Neuronal stem cell (in vitro differentiated cells): ENCODE results near the gene SOSTDC1.
"Not testable (repeated sequence)": the region's sequence is repeated elsewhere in the genome, so short reads cannot be mapped to it uniquely, and the experiment has no call there.

Experiments used
- DNase-seq: peaks from one replicate; pipeline ENCODE4 v3.0.0-alpha.2; 2013; ENCODE audit warnings: low spot score
- H2AFZ ChIP-seq: one replicate; pipeline ENCODE4 v1.6.1; 2013; ENCODE audit warnings: mild to moderate bottlenecking, low read length, inconsistent platforms
- H2AK5ac ChIP-seq: 2 replicates; pipeline ENCODE4 v1.6.1; 2013; ENCODE audit warnings: low read depth, mild to moderate bottlenecking, inconsistent platforms, low read length, moderate library complexity, mixed read lengths
- H2BK120ac ChIP-seq: 2 replicates; pipeline ENCODE4 v1.6.1; 2013; ENCODE audit warnings: low read depth, mild to moderate bottlenecking, inconsistent platforms, low read length, moderate library complexity, mixed read lengths
- H2BK12ac ChIP-seq: one replicate; pipeline ENCODE4 v1.6.1; 2013; ENCODE audit warnings: low read length, inconsistent platforms
- H2BK15ac ChIP-seq: 2 replicates; pipeline ENCODE4 v1.6.1; 2013; ENCODE audit warnings: mild to moderate bottlenecking, low read length, inconsistent platforms, mixed read lengths
- H2BK5ac ChIP-seq: one replicate; pipeline ENCODE4 v1.6.1; 2013; ENCODE audit warnings: inconsistent platforms, mild to moderate bottlenecking, low read length, moderate library complexity
- H3K14ac ChIP-seq: one replicate; pipeline ENCODE4 v1.6.1; 2013; ENCODE audit warnings: low read length, inconsistent platforms
- H3K18ac ChIP-seq: 2 replicates; pipeline ENCODE4 v1.6.1; 2013; ENCODE audit warnings: low read length, inconsistent platforms
- H3K23ac ChIP-seq: 2 replicates; pipeline ENCODE4 v1.6.1; 2013; ENCODE audit warnings: low read depth, mild to moderate bottlenecking, mixed read lengths, low read length, inconsistent platforms; ENCODE audit not compliant: poor library complexity
- H3K27ac ChIP-seq: replicated peaks from 3 replicates; pipeline ENCODE4 v1.5.1; 2013; ENCODE audit warnings: low read length, inconsistent platforms
- H3K27me3 ChIP-seq, 3 experiments: 2 replicates each; pipeline ENCODE4 v1.6.1; 2013; ENCODE audit warnings: low read length in 3 of 3, mild to moderate bottlenecking in 2 of 3, inconsistent platforms in 1 of 3, low read depth in 1 of 3, mixed read lengths in 1 of 3, moderate library complexity in 1 of 3; ENCODE audit not compliant: control insufficient read depth in 3 of 3, insufficient read depth in 3 of 3
- H3K36me3 ChIP-seq, 2 donors: replicated peaks in 1 of 2; 2 replicates each; pipeline ENCODE4 v1.6.1; 2013; ENCODE audit warnings: low read length in 2 of 2; ENCODE audit not compliant: control insufficient read depth in 2 of 2, insufficient read depth in 2 of 2
- H3K4ac ChIP-seq: 2 replicates; pipeline ENCODE4 v1.6.1; 2013; ENCODE audit warnings: inconsistent platforms, mild to moderate bottlenecking, low read length, moderate library complexity
- H3K4me1 ChIP-seq, 2 donors: 1 replicate in 1 of 2; 2 replicates in 1 of 2; pipeline ENCODE4 v1.6.1; 2013; ENCODE audit warnings: low read length in 2 of 2, low read depth in 1 of 2; ENCODE audit not compliant: control insufficient read depth in 2 of 2, insufficient read depth in 1 of 2
- H3K4me2 ChIP-seq: one replicate; pipeline ENCODE4 v1.6.1; 2013; ENCODE audit warnings: mild to moderate bottlenecking, low read length, inconsistent platforms; ENCODE audit not compliant: insufficient read depth, poor library complexity, severe bottlenecking
- H3K4me3 ChIP-seq, 2 donors: 2 replicates each; pipeline ENCODE4 v1.5.1; 2013; ENCODE audit warnings: low read length in 2 of 2, mild to moderate bottlenecking in 2 of 2, inconsistent platforms in 1 of 2, moderate library complexity in 1 of 2
- H3K79me1 ChIP-seq: one replicate; pipeline ENCODE4 v1.6.1; 2013; ENCODE audit warnings: low read depth, mild to moderate bottlenecking, inconsistent platforms, low read length, moderate library complexity
- H3K9ac ChIP-seq: one replicate; pipeline ENCODE4 v1.6.1; 2013; ENCODE audit warnings: mild to moderate bottlenecking, low read depth, low read length, inconsistent platforms; ENCODE audit not compliant: poor library complexity
- H3K9me3 ChIP-seq, 2 donors: replicated peaks in 1 of 2; 2 replicates each; pipeline versions ENCODE3 to v1.6.1; 2013; ENCODE audit warnings: low read length in 2 of 2, mild to moderate bottlenecking in 2 of 2, inconsistent platforms in 1 of 2, low read depth in 1 of 2, mixed read lengths in 1 of 2, moderate library complexity in 1 of 2; ENCODE audit not compliant: control insufficient read depth in 2 of 2, insufficient read depth in 1 of 2
- H4K8ac ChIP-seq: one replicate; pipeline ENCODE4 v1.6.1; 2013; ENCODE audit warnings: low read depth, mild to moderate bottlenecking, inconsistent platforms, low read length, moderate library complexity
- H4K91ac ChIP-seq: one replicate; pipeline ENCODE4 v1.6.1; 2013; ENCODE audit warnings: low read length, low read depth, mild to moderate bottlenecking, inconsistent platforms; ENCODE audit not compliant: poor library complexity
- WGBS, 2 donors: extraction: QIAGEN DNeasy Blood & Tissue Kit; methylation state at CpG; one replicate each; pipeline ENCODE4 v1.1.7; 2013; ENCODE audit warnings: missing lambda C conversion rate in 2 of 2, mixed read lengths in 1 of 2; ENCODE audit not compliant: insufficient read length in 2 of 2, insufficient replicate concordance in 1 of 2; ENCODE audit errors: extremely low coverage in 2 of 2; 5-methylcytosine and 5-hydroxymethylcytosine counted together

The SOSTDC1 gene

DNA sequence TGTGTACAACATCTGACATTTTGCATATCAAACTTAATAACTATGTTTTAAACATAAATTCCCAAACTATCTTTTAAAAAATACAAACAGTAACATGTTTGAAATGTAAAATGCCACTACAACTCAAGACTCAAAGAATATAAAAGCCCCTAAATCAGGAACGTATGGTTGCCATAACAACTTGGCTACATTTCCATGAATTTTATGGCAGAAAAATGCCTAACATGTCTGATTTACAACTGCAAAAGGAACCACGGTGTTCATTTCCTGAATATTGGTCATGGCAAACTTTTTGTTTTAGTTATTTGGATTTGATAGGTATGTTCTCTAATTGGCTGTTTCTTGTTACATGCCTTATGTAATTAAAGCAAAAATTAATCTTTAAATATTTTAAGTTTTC lies 2.0 kb downstream of the SOSTDC1 start:
- Histone ChIP-seq H3K79me1 (no peaks in the 10 kb centered on the region), H3K9ac (no peak overlapping the region), H3K4me3 (peak overlapping the region in 1 of 2 donors; percentile 53), H2BK12ac (no peak overlapping the region), H3K14ac (no peak overlapping the region), H2BK5ac (no peak overlapping the region), H3K4me1 (peaks cover 10 to 11% of the 10 kb centered on the region in 2 donors), H3K23ac (no peak overlapping the region), H3K27ac (no peak overlapping the region), H2AFZ (peak overlapping the region; percentile 16), H3K36me3 (peaks cover 0 to 20% of the 10 kb centered on the region in 2 donors), H2BK15ac (no peak overlapping the region), H3K18ac (no peak overlapping the region), H3K27me3 (no peaks in the 10 kb centered on the region), H3K4me2 (no peak overlapping the region), H4K91ac (no peak overlapping the region), H3K4ac (no peak overlapping the region), H3K9me3 (no peaks in the 10 kb centered on the region), H2AK5ac (no peak overlapping the region), H4K8ac (no peak overlapping the region), H2BK120ac (no peak overlapping the region)
- WGBS, 2 donors: no CpG with 5 or more reads among the region's 2 CpGs
- DNase-seq: no peak

- H3K9ac ChIP-seq: no peak overlapping the region
- H3K4me3 ChIP-seq: no peak overlapping the region
- DNase-seq: no peak
- WGBS, 2 donors: no CpG with 5 or more reads among the region's 7 CpGs
- H3K27ac ChIP-seq: no peak overlapping the region
- peaks cover 0 to 20% of the 10 kb centered on the region in 2 donors for H3K36me3 ChIP-seq
- no peak overlapping the region for H3K23ac ChIP-seq
- H3K4me1 ChIP-seq: peaks cover 10 to 11% of the 10 kb centered on the region in 2 donors
- peak overlapping the region; percentile 52 for H4K8ac ChIP-seq
- H2BK12ac ChIP-seq: no peak overlapping the region
- H3K4me2 ChIP-seq: no peak overlapping the region
- H3K27me3 ChIP-seq: no peaks in the 10 kb centered on the region
- no peak overlapping the region for H2AK5ac ChIP-seq
- peak overlapping the region; percentile 6 for H2AFZ ChIP-seq
- H4K91ac ChIP-seq: peak overlapping the region; percentile 80
- no peak overlapping the region for H2BK120ac ChIP-seq
- H2BK5ac ChIP-seq: peak overlapping the region; percentile 19
- H2BK15ac ChIP-seq: no peak overlapping the region
- no peak overlapping the region for H3K14ac ChIP-seq
- no peaks in the 10 kb centered on the region for H3K9me3 ChIP-seq
- H3K18ac ChIP-seq: no peak overlapping the region
- no peaks in the 10 kb centered on the region for H3K79me1 ChIP-seq
- no peak overlapping the region for H3K4ac ChIP-seq
These were observed 3.1 kb downstream of the SOSTDC1 start for GRCh38 chr7:16462431-16462889.

DNA sequence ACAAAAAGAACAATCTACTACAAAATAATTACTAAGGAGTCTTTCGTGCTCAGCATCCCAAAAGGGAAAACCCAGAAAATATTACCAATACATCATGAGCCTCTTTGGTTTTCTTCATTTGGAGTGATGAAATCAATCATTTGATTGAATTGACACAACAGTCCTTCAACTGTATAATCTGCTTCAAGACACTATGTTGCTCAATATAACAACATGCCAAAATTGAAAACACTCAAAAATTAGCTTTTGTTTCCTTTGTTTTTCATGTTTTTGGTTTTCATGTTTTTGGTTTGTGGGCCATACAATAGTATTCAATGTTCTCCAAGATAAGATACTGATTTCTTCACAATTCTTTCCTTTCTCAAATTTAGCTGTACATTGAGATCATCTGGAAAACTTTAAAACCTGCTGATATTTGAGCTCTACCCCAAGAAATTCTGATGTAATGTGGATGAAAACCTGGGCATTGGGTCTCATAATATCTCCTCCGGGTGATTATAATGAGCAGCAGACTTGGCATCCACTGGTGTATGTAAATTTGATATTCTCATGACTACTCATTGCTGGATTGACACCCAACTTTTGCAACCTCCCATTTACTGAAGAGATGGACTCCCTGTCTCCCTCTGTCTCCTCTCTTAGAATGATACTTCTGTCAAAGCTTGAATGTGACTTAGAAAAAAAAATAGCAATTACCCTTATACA lies 4.6 kb downstream of the SOSTDC1 start:
- no peak overlapping the region for H2BK12ac ChIP-seq
- no peak overlapping the region for H2AK5ac ChIP-seq
- H3K4me1 ChIP-seq: peaks cover 9 to 11% of the 10 kb centered on the region in 2 donors
- H3K36me3 ChIP-seq: peaks cover 0 to 20% of the 10 kb centered on the region in 2 donors
- no peak overlapping the region for H4K8ac ChIP-seq
- no peak overlapping the region for H3K9ac ChIP-seq
- H3K23ac ChIP-seq: no peak overlapping the region
- no peaks in the 10 kb centered on the region for H3K27me3 ChIP-seq
- no peak overlapping the region for H3K4me2 ChIP-seq
- H3K14ac ChIP-seq: no peak overlapping the region
- H2BK5ac ChIP-seq: no peak overlapping the region
- H3K79me1 ChIP-seq: no peaks in the 10 kb centered on the region
- H2BK120ac ChIP-seq: no peak overlapping the region
- H3K4ac ChIP-seq: no peak overlapping the region
- H3K9me3 ChIP-seq: no peaks in the 10 kb centered on the region
- DNase-seq: no peak
- H2BK15ac ChIP-seq: no peak overlapping the region
- no peak overlapping the region for H4K91ac ChIP-seq
- H3K18ac ChIP-seq: no peak overlapping the region
- H3K4me3 ChIP-seq: no peak overlapping the region
- no peak overlapping the region for H2AFZ ChIP-seq
- WGBS, 2 donors: no CpG with 5 or more reads among the region's 2 CpGs
- H3K27ac ChIP-seq: no peak overlapping the region

DNA sequence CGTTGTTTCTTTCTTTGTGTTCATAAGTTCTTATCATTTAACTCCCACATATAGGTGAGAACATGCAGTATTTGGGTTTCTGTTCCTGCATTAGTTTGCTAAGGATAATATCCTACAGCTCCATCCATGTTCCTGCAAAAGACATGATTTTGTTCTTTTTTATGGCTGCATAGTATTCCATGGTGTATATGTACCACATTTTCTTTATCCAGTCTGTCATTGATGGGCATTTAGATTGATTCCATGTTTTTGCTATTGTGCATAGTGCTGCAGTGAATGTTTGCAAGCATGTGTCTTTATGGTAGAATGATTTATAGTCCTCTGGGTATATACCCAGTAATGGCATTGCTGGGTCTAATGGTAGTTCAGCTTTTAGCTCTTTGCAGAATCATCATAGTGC lies 9.2 kb downstream of the SOSTDC1 start:
- not testable (repeated sequence) for H3K36me3 ChIP-seq, H2BK12ac ChIP-seq, H3K4me1 ChIP-seq, H3K4ac ChIP-seq, H3K9me3 ChIP-seq, H3K4me2 ChIP-seq, H3K23ac ChIP-seq, H2AK5ac ChIP-seq, H3K27me3 ChIP-seq, H3K27ac ChIP-seq, H2BK5ac ChIP-seq, H4K91ac ChIP-seq, H2BK15ac ChIP-seq, H3K4me3 ChIP-seq, H2AFZ ChIP-seq, H2BK120ac ChIP-seq, H3K79me1 ChIP-seq, H4K8ac ChIP-seq, DNase-seq, H3K9ac ChIP-seq, H3K14ac ChIP-seq, H3K18ac ChIP-seq
- WGBS, 2 donors: no CpG with 5 or more reads among the region's 1 CpG
